ENCODE data around the gene MFAP5.
"Not testable (repeated sequence)": the region's sequence is repeated elsewhere in the genome, so short reads cannot be mapped to it uniquely, and the experiment has no call there.

Gene MFAP5

DNA sequence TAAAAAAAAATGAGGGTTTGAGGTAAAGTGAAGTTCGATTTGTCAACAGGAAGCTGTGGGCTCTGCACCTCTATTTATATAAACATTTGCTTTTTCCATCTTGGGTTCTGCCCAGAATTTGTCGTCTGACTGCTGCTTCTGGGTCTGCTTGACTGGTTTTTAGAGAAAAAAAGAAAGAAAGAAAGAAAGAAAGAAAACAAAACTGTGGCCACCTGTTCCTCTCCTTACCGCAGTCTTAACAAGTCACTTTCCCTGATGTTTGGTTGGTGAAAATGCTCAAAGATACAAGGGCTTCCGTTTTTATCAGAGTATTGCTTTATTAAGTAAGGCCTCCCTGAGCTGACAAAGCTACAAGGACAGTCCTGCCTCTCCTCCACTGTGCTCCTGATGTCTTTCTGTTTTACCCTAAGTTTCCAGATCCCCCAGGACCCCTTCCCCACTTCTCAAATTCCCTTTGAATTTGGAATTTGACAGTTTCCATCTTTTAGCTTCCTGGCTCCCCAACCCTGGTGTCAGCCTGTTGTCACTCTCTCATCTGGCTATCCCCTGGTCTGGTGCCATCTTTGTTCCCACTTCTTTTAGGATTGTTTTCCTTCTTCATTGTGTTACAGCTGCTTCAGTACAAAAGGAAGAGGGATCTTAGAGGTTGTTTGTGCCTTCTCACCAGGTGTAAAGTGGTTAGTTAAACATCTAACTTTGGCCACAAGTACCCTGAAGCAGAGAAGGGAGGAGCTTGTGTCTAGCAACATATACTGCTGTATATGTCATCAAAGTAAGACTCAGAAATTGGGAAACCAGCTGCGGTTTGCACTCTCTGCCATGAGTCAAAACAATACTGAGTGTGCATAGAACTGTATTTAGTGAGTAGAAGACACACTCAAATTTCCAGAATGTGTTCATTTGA, 18.0 kb downstream of the MFAP5 start:
- no peaks in the 10 kb centered on the region for H3K9me3 ChIP-seq (ENCODE audit: control insufficient read depth in 2 of 2, low read length in 2 of 2)
- H3K36me3 ChIP-seq (ENCODE audit: control insufficient read depth in 2 of 2, insufficient read depth in 2 of 2, low read length in 2 of 2) = no peaks in the 10 kb centered on the region
- no peak overlapping the region for H3K9ac ChIP-seq (ENCODE audit: low read length in 2 of 2)
- no peaks in the 10 kb centered on the region for H3K4me1 ChIP-seq (ENCODE audit: control insufficient read depth, insufficient read depth, low read length)
- no peak overlapping the region for H3K4me3 ChIP-seq (ENCODE audit: low read length in 2 of 2)
- no peak overlapping the region for H3K27ac ChIP-seq (ENCODE audit: low read length)
- H3K27me3 ChIP-seq (ENCODE audit: control insufficient read depth in 1 of 2, insufficient read depth in 2 of 2, low read length in 2 of 2) = peaks cover 0 to 3% of the 10 kb centered on the region in 2 donors

- no peak overlapping the region for H3K9ac ChIP-seq (ENCODE audit: low read length in 2 of 2)
- no peaks in the 10 kb centered on the region for H3K4me1 ChIP-seq (ENCODE audit: control insufficient read depth, insufficient read depth, low read length)
- H3K27ac ChIP-seq (ENCODE audit: low read length) = no peak overlapping the region
- H3K36me3 ChIP-seq (ENCODE audit: control insufficient read depth in 2 of 2, insufficient read depth in 2 of 2, low read length in 2 of 2) = no peaks in the 10 kb centered on the region
- H3K27me3 ChIP-seq (ENCODE audit: control insufficient read depth in 1 of 2, insufficient read depth in 2 of 2, low read length in 2 of 2) = no peaks in the 10 kb centered on the region
- no peaks in the 10 kb centered on the region for H3K9me3 ChIP-seq (ENCODE audit: control insufficient read depth in 2 of 2, low read length in 2 of 2)
- no peak overlapping the region for H3K4me3 ChIP-seq (ENCODE audit: low read length in 2 of 2)
Observed at GRCh38 chr12:8642775-8643174, 19.9 kb downstream of the MFAP5 start.

GRCh38 chr12:8639936-8640335, 22.7 kb downstream of the MFAP5 start:
- peaks cover 0 to 2% of the 10 kb centered on the region in 2 donors for H3K27me3 ChIP-seq (ENCODE audit: control insufficient read depth in 1 of 2, insufficient read depth in 2 of 2, low read length in 2 of 2)
- no peaks in the 10 kb centered on the region for H3K9me3 ChIP-seq (ENCODE audit: control insufficient read depth in 2 of 2, low read length in 2 of 2)
- H3K4me3 ChIP-seq (ENCODE audit: low read length in 2 of 2) = no peak overlapping the region
- no peaks in the 10 kb centered on the region for H3K4me1 ChIP-seq (ENCODE audit: control insufficient read depth, insufficient read depth, low read length)
- H3K27ac ChIP-seq (ENCODE audit: low read length) = no peak overlapping the region
- no peak overlapping the region for H3K9ac ChIP-seq (ENCODE audit: low read length in 2 of 2)
- H3K36me3 ChIP-seq (ENCODE audit: control insufficient read depth in 2 of 2, insufficient read depth in 2 of 2, low read length in 2 of 2) = no peaks in the 10 kb centered on the region

GRCh38 chr12:8638951-8639350, 23.7 kb downstream of the MFAP5 start:
- H3K9ac ChIP-seq (ENCODE audit: low read length in 2 of 2) = no peak overlapping the region
- no peaks in the 10 kb centered on the region for H3K9me3 ChIP-seq (ENCODE audit: control insufficient read depth in 2 of 2, low read length in 2 of 2)
- H3K4me1 ChIP-seq (ENCODE audit: control insufficient read depth, insufficient read depth, low read length) = no peaks in the 10 kb centered on the region
- no peaks in the 10 kb centered on the region for H3K36me3 ChIP-seq (ENCODE audit: control insufficient read depth in 2 of 2, insufficient read depth in 2 of 2, low read length in 2 of 2)
- peaks cover 0 to 2% of the 10 kb centered on the region in 2 donors for H3K27me3 ChIP-seq (ENCODE audit: control insufficient read depth in 1 of 2, insufficient read depth in 2 of 2, low read length in 2 of 2)
- no peak overlapping the region for H3K4me3 ChIP-seq (ENCODE audit: low read length in 2 of 2)
- no peak overlapping the region for H3K27ac ChIP-seq (ENCODE audit: low read length)

DNA sequence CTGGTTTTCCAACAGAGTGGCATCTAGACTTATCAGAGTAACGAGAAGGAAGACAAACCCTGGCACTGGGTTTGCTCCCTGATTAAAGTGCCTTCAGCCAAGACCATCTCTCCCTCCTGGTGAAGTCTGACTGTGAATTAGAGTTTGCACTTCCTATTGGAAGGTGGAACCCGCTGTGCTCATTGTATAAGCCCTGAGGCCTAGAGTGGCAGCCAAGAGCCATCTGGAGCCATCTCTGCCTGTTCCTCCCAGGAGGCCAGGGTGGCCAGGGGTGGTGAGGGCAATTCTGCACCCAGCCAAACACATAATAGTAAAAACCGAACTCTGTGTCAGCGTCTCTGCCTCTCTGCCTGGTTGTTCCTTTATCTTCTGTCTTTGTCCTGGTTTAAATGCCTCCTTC, 25.0 kb downstream of the MFAP5 start:
- Histone ChIP-seq H3K27me3 (ENCODE audit: control insufficient read depth in 1 of 2, insufficient read depth in 2 of 2, low read length in 2 of 2) (peaks cover 0 to 2% of the 10 kb centered on the region in 2 donors), H3K4me3 (ENCODE audit: low read length in 2 of 2) (no peak overlapping the region), H3K27ac (ENCODE audit: low read length) (no peak overlapping the region), H3K4me1 (ENCODE audit: control insufficient read depth, insufficient read depth, low read length) (no peaks in the 10 kb centered on the region), H3K36me3 (ENCODE audit: control insufficient read depth in 2 of 2, insufficient read depth in 2 of 2, low read length in 2 of 2) (no peaks in the 10 kb centered on the region), H3K9me3 (ENCODE audit: control insufficient read depth in 2 of 2, low read length in 2 of 2) (no peaks in the 10 kb centered on the region), H3K9ac (ENCODE audit: low read length in 2 of 2) (no peak overlapping the region)

DNA sequence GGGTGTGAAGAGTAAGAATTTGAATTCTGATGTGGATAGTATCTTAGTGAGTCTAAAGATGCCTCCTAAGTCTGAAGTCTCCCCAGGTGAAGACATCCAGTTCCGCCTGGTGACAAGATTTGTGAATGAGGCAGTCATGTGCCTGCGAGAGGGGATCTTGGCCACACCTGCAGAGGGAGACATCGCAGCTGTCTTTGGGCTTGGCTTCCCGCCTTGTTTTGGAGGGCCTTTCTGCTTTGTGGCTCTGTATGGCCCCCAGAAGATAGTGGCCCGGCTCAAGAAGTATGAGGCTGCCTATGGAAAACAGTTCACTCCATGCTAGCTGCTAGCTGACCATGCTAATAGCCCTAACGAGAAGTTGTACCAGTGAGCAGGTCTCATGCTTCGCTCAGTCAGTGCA, 25.4 kb downstream of the MFAP5 start:
- H3K4me3 ChIP-seq (ENCODE audit: low read length in 2 of 2) = no peak overlapping the region
- H3K9me3 ChIP-seq (ENCODE audit: control insufficient read depth in 2 of 2, low read length in 2 of 2) = no peaks in the 10 kb centered on the region
- no peak overlapping the region for H3K27ac ChIP-seq (ENCODE audit: low read length)
- H3K9ac ChIP-seq (ENCODE audit: low read length in 2 of 2) = no peak overlapping the region
- peaks cover 0 to 2% of the 10 kb centered on the region in 2 donors for H3K27me3 ChIP-seq (ENCODE audit: control insufficient read depth in 1 of 2, insufficient read depth in 2 of 2, low read length in 2 of 2)
- no peaks in the 10 kb centered on the region for H3K4me1 ChIP-seq (ENCODE audit: control insufficient read depth, insufficient read depth, low read length)
- H3K36me3 ChIP-seq (ENCODE audit: control insufficient read depth in 2 of 2, insufficient read depth in 2 of 2, low read length in 2 of 2) = no peaks in the 10 kb centered on the region

GRCh38 chr12:8636581-8636980, 26.0 kb downstream of the MFAP5 start:
- no peak overlapping the region for H3K9ac ChIP-seq (ENCODE audit: low read length in 2 of 2)
- peaks cover 0 to 2% of the 10 kb centered on the region in 2 donors for H3K27me3 ChIP-seq (ENCODE audit: control insufficient read depth in 1 of 2, insufficient read depth in 2 of 2, low read length in 2 of 2)
- H3K4me3 ChIP-seq (ENCODE audit: low read length in 2 of 2) = no peak overlapping the region
- H3K36me3 ChIP-seq (ENCODE audit: control insufficient read depth in 2 of 2, insufficient read depth in 2 of 2, low read length in 2 of 2) = no peaks in the 10 kb centered on the region
- H3K9me3 ChIP-seq (ENCODE audit: control insufficient read depth in 2 of 2, low read length in 2 of 2) = no peaks in the 10 kb centered on the region
- no peak overlapping the region for H3K27ac ChIP-seq (ENCODE audit: low read length)
- H3K4me1 ChIP-seq (ENCODE audit: control insufficient read depth, insufficient read depth, low read length) = no peaks in the 10 kb centered on the region

GRCh38 chr12:8636007-8636346, 26.6 kb downstream of the MFAP5 start:
- H3K4me3 ChIP-seq (ENCODE audit: low read length in 2 of 2); H3K36me3 ChIP-seq (ENCODE audit: control insufficient read depth in 2 of 2, insufficient read depth in 2 of 2, low read length in 2 of 2); H3K27ac ChIP-seq (ENCODE audit: low read length); H3K9ac ChIP-seq (ENCODE audit: low read length in 2 of 2); H3K4me1 ChIP-seq (ENCODE audit: control insufficient read depth, insufficient read depth, low read length); H3K9me3 ChIP-seq (ENCODE audit: control insufficient read depth in 2 of 2, low read length in 2 of 2); H3K27me3 ChIP-seq (ENCODE audit: control insufficient read depth in 1 of 2, insufficient read depth in 2 of 2, low read length in 2 of 2): not testable (repeated sequence)

DNA sequence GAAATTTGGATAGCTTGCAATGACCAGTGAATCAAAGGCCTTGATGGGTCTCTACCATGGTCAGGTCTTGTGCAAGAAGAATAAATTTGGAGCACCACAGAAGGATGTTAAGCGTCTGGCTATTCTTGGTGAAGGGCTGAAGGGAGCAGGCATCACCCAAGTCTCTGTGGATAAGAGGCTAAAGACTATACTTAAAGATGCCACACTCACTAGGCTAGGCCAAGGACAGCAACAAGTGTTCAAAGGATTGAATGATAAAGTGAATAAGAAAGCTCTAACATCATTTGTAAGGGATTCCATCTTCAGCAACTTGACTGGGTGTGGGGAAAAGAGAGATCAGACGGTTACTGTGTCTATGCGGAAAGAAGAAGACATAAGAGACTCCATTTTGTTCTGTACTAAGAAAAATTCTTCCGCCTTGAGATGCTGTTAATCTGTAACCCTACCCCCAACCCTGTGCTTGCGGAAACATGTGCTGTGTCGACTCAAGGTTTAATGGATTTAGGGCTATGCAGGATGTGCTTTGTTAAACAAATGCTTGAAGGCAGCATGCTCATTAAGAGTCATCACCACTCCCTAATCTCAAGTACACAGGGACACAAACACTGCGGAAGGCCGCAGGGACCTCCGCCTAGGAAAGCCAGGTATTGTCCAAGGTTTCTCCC, 27.2 kb downstream of the MFAP5 start:
- not testable (repeated sequence) for H3K4me1 ChIP-seq (ENCODE audit: control insufficient read depth, insufficient read depth, low read length)

DNA sequence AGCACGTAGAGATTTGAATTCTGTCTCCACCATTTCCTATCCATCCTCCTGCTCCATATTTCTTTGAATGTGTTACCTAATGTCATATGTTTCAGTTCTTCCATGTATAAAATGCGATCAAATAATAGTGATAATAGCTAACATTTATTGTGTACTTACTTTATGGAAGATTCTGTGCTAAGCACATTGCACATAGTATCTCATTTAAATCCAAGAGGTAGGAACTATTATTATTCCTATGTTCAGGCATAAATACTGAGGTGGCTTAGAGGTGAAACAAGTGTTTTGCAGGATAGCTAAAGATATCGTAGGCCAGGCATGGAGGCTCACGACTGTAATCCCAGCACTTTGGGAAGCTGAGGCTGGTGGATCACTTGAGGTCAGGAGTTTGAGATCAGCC, 32.5 kb downstream of the MFAP5 start:
- Histone ChIP-seq H3K27me3 (ENCODE audit: control insufficient read depth in 1 of 2, insufficient read depth in 2 of 2, low read length in 2 of 2) (no peaks in the 10 kb centered on the region), H3K9me3 (ENCODE audit: control insufficient read depth in 2 of 2, low read length in 2 of 2) (no peaks in the 10 kb centered on the region), H3K36me3 (ENCODE audit: control insufficient read depth in 2 of 2, insufficient read depth in 2 of 2, low read length in 2 of 2) (no peaks in the 10 kb centered on the region), H3K4me3 (ENCODE audit: low read length in 2 of 2) (no peak overlapping the region), H3K4me1 (ENCODE audit: control insufficient read depth, insufficient read depth, low read length) (no peaks in the 10 kb centered on the region), H3K27ac (ENCODE audit: low read length) (no peak overlapping the region), H3K9ac (ENCODE audit: low read length in 2 of 2) (no peak overlapping the region)

More for the DNA sequence above, 27.2 kb downstream of the MFAP5 start:
- not testable (repeated sequence) for H3K9ac ChIP-seq (ENCODE audit: low read length in 2 of 2); H3K9me3 ChIP-seq (ENCODE audit: control insufficient read depth in 2 of 2, low read length in 2 of 2); H3K36me3 ChIP-seq (ENCODE audit: control insufficient read depth in 2 of 2, insufficient read depth in 2 of 2, low read length in 2 of 2); H3K27ac ChIP-seq (ENCODE audit: low read length); H3K27me3 ChIP-seq (ENCODE audit: control insufficient read depth in 1 of 2, insufficient read depth in 2 of 2, low read length in 2 of 2); H3K4me3 ChIP-seq (ENCODE audit: low read length in 2 of 2)

DNA sequence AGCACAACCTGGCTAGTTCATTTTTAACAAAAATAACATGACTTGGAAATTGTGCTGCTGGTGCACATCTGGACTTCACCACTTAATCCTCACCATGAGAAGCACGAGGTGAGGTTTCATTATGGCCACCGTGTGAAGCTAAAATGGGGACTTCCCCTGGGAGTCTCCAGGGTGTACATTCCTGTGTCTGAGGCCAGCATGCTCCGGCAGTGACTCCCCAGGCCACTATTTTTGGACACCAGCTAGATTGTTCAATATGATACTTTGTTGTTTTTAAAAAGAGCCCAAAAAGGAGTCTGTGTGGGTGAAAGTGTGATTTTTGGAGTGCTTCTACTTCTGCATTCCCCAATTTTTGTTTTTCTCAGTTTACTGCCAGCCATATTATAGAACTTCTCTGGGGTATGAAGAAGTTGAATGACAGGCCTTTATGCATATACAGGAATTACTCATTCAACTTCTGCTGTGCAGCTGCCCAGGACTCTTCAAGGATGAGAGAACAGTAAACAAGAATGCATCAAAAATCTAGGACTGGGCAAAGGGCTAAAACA, 33.1 kb downstream of the MFAP5 start:
- H3K36me3 ChIP-seq (ENCODE audit: control insufficient read depth in 2 of 2, insufficient read depth in 2 of 2, low read length in 2 of 2) = no peaks in the 10 kb centered on the region
- H3K4me3 ChIP-seq (ENCODE audit: low read length in 2 of 2) = no peak overlapping the region

More for the DNA sequence above, 33.1 kb downstream of the MFAP5 start:
- no peaks in the 10 kb centered on the region for H3K9me3 ChIP-seq (ENCODE audit: control insufficient read depth in 2 of 2, low read length in 2 of 2)
- no peaks in the 10 kb centered on the region for H3K4me1 ChIP-seq (ENCODE audit: control insufficient read depth, insufficient read depth, low read length)
- H3K27me3 ChIP-seq (ENCODE audit: control insufficient read depth in 1 of 2, insufficient read depth in 2 of 2, low read length in 2 of 2) = no peaks in the 10 kb centered on the region
- H3K9ac ChIP-seq (ENCODE audit: low read length in 2 of 2) = no peak overlapping the region
- H3K27ac ChIP-seq (ENCODE audit: low read length) = no peak overlapping the region
